Activated naive CD8-positive, alpha-beta T cell treated with anti-CD3 and anti-CD28 coated beads, Interleukin-2, amount 10 ng/mL, durations not matched to agents 7 days and 5 days (primary cell): Measurements from ENCODE around the gene PTPRM. TPM values are rescaled to one million over a fixed set of nuclear protein-coding genes. Genes with fewer than 3 reads are reported as not detected.

Experiments
- ATAC-seq: fragments of 150-1000 bp; cut with Tn5 transposase; one replicate; pipeline ENCODE4 v1.10.0; 2021; ENCODE audit warnings: low read depth, moderate library complexity
- POLR2A ChIA-PET: fragments of 350-600 bp; sonication (Branson Sonifier 250); formaldehyde crosslinking; loops from one replicate; lab custom pipeline; 2021; ENCODE audit warnings: antibody characterized with exemption; lab: Charles Lee
- DNase-seq: peaks from one replicate; pipeline ENCODE4 v3.0.0; 2021
- H3K27ac Mint-ChIP-seq: one replicate; pipeline ENCODE4 v1.8.0; 2022; ENCODE audit warnings: mild to moderate bottlenecking, mixed read lengths
- H3K27me3 Mint-ChIP-seq: one replicate; pipeline ENCODE4 v1.8.0; 2022; ENCODE audit warnings: mild to moderate bottlenecking, moderate library complexity, mixed read lengths
- H3K36me3 Mint-ChIP-seq: one replicate; pipeline ENCODE4 v1.8.0; 2021; ENCODE audit warnings: mild to moderate bottlenecking, mixed read lengths
- H3K4me1 Mint-ChIP-seq: one replicate; pipeline ENCODE4 v1.8.0; 2021; ENCODE audit warnings: mixed read lengths
- H3K4me3 Mint-ChIP-seq: one replicate; pipeline ENCODE4 v1.8.0; 2022; ENCODE audit warnings: mild to moderate bottlenecking, moderate library complexity, mixed read lengths
- H3K9me3 Mint-ChIP-seq: one replicate; pipeline ENCODE4 v1.8.0; 2021; ENCODE audit warnings: mixed read lengths
- total RNA-seq, 2 experiments: library from RNA; stranded (reverse); gene quantifications; one replicate each; pipeline ENCODE4 v1.2.3, GENCODE V29; 2021

The PTPRM gene
- total RNA-seq, 2 experiments from 2014 or later, result 6.5 to 6.6 TPM

- ATAC-seq, result no peak
- H3K27me3 Mint-ChIP-seq, result no peaks in the 10 kb centered on the region
Measured at GRCh38 chr18:7766346-7766745, 199.2 kb downstream of the PTPRM start.

DNA sequence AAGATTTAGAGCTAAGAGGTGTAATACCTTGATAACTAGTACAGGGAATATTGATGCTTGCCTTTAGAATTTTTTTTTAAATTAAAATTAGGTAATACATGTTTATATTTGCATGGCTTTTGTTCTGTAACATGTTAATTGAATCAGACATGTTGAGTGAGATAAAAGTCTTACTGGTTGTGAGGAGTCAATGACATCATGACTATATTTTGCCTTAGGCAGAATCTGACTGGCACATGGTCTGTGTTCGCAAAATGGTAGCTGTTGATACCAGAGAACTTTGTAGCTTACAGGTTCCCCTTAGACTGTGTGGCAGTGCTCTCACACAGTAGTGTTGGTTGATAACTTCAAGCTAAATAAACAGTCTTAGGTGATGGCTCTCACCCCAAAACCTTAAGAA, 199.7 kb downstream of the PTPRM start:
- DNase-seq, result no peak
- POLR2A ChIA-PET, result no interaction called here
- no peaks in the 10 kb centered on the region for H3K36me3 Mint-ChIP-seq
- ATAC-seq, result no peak
- H3K4me3 Mint-ChIP-seq, result no peak overlapping the region
- no peak overlapping the region for H3K27ac Mint-ChIP-seq
- H3K4me1 Mint-ChIP-seq, result no peaks in the 10 kb centered on the region
- no peaks in the 10 kb centered on the region for H3K9me3 Mint-ChIP-seq
- H3K27me3 Mint-ChIP-seq, result no peaks in the 10 kb centered on the region

More at GRCh38 chr18:7766346-7766745, 199.2 kb downstream of the PTPRM start:
- H3K9me3 Mint-ChIP-seq, result no peaks in the 10 kb centered on the region
- no peak overlapping the region for H3K27ac Mint-ChIP-seq
- POLR2A ChIA-PET, result no interaction called here
- no peak overlapping the region for H3K4me3 Mint-ChIP-seq
- no peak for DNase-seq
- H3K4me1 Mint-ChIP-seq, result no peaks in the 10 kb centered on the region
- H3K36me3 Mint-ChIP-seq, result no peaks in the 10 kb centered on the region

- H3K4me1 Mint-ChIP-seq, result no peaks in the 10 kb centered on the region
- no peak for ATAC-seq
- H3K9me3 Mint-ChIP-seq, result no peaks in the 10 kb centered on the region
- POLR2A ChIA-PET, result no interaction called here
- peaks cover 2% of the 10 kb centered on the region for H3K27me3 Mint-ChIP-seq
- no peak overlapping the region for H3K27ac Mint-ChIP-seq
- H3K36me3 Mint-ChIP-seq, result no peaks in the 10 kb centered on the region
- DNase-seq, result no peak
- no peak overlapping the region for H3K4me3 Mint-ChIP-seq
Measured at GRCh38 chr18:7770908-7771307, 203.8 kb downstream of the PTPRM start.

GRCh38 chr18:7772510-7772888, 205.4 kb downstream of the PTPRM start:
- Mint-ChIP-seq H3K27me3 (peaks cover 2% of the 10 kb centered on the region), H3K9me3 (no peaks in the 10 kb centered on the region), H3K4me3 (no peak overlapping the region), H3K27ac (no peak overlapping the region), H3K36me3 (no peaks in the 10 kb centered on the region), H3K4me1 (no peaks in the 10 kb centered on the region)
- DNase-seq (no peak), ATAC-seq (no peak)
- POLR2A ChIA-PET, result no interaction called here

DNA sequence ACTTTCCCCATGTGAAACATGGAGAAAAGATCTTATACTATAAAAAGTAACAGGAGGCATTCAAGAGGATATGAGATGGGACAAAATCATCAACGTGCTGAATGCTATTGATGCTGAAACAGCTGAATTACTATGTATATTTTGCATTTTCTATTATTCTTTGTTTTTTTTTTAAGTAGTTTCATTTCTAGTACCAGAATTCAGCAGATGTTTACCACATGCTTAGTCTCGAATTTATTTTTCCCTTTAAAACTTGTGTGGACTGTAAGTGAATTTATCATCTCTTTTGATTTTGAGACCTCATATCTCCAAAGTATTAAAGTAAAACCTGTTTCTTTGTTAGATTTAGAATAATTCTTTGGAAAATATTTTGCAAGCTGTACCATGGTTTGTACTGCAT, 205.8 kb downstream of the PTPRM start:
- no peak overlapping the region for H3K4me3 Mint-ChIP-seq
- H3K36me3 Mint-ChIP-seq, result no peaks in the 10 kb centered on the region
- H3K9me3 Mint-ChIP-seq, result no peaks in the 10 kb centered on the region
- peaks cover 2% of the 10 kb centered on the region for H3K27me3 Mint-ChIP-seq
- no peak for ATAC-seq
- DNase-seq, result no peak
- H3K4me1 Mint-ChIP-seq, result no peaks in the 10 kb centered on the region
- H3K27ac Mint-ChIP-seq, result no peak overlapping the region
- POLR2A ChIA-PET, result no interaction called here

DNA sequence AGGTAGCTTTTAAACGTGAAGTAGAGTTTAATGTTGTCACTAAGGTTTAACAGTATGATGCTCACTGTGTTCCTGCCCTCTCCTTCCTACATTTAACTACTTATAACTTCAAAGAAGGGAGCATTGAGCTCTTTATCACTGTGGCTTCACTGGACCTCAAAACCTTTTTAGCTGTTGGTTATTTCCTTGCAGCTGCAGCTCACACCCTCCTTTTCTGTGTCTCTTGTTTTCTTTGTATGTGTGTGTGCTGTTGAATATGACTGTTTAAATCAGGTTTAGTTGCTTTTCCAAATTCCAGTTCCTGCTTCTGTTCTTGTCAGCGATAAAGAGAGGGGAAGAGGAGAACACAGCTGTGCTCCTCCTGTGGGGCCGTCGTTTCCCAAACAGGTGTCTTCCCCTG, 208.0 kb downstream of the PTPRM start:
- Mint-ChIP-seq H3K27me3 (peaks cover 2% of the 10 kb centered on the region), H3K4me3 (no peak overlapping the region), H3K27ac (no peak overlapping the region), H3K4me1 (no peaks in the 10 kb centered on the region), H3K9me3 (no peaks in the 10 kb centered on the region), H3K36me3 (no peaks in the 10 kb centered on the region)
- no peak for ATAC-seq
- DNase-seq, result no peak
- POLR2A ChIA-PET, result no interaction called here

- no peaks in the 10 kb centered on the region for H3K36me3 Mint-ChIP-seq
- POLR2A ChIA-PET, result no interaction called here
- peaks cover 2% of the 10 kb centered on the region for H3K27me3 Mint-ChIP-seq
- H3K9me3 Mint-ChIP-seq, result no peaks in the 10 kb centered on the region
- no peak overlapping the region for H3K27ac Mint-ChIP-seq
- H3K4me3 Mint-ChIP-seq, result no peak overlapping the region
- no peaks in the 10 kb centered on the region for H3K4me1 Mint-ChIP-seq
- DNase-seq (no peak), ATAC-seq (no peak)
Measured at GRCh38 chr18:7775843-7776242, 208.7 kb downstream of the PTPRM start.

DNA sequence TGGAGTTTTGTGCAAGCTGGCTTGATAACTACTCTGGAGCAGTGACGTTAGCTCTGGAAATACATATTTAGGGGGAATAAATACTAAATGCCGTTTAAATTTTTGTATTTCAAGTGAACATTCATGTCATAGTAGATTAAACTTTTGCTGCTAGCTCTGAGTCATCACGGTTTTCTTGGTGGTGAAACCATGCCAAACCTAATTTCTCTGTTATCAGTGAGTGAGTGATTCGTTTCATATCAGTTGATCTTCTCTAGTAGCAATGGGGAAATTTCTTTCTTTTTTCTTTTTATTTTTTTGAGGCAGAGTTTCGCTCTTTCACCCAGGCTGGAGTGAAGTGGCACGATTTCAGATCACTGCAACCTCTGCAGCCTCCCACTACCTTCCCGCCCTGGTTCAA, 211.1 kb downstream of the PTPRM start:
- Mint-ChIP-seq H3K4me1 (no peaks in the 10 kb centered on the region), H3K9me3 (no peaks in the 10 kb centered on the region), H3K36me3 (no peaks in the 10 kb centered on the region), H3K4me3 (no peak overlapping the region), H3K27me3 (no peaks in the 10 kb centered on the region), H3K27ac (no peak overlapping the region)
- POLR2A ChIA-PET, result no interaction called here
- ATAC-seq, result no peak
- no peak for DNase-seq

GRCh38 chr18:7779211-7779610, 212.1 kb downstream of the PTPRM start:
- no peak overlapping the region for H3K27ac Mint-ChIP-seq
- POLR2A ChIA-PET, result no interaction called here
- H3K4me3 Mint-ChIP-seq, result no peak overlapping the region
- no peaks in the 10 kb centered on the region for H3K9me3 Mint-ChIP-seq
- ATAC-seq (no peak), DNase-seq (no peak)
- no peaks in the 10 kb centered on the region for H3K27me3 Mint-ChIP-seq
- no peaks in the 10 kb centered on the region for H3K4me1 Mint-ChIP-seq
- H3K36me3 Mint-ChIP-seq, result no peaks in the 10 kb centered on the region

DNA sequence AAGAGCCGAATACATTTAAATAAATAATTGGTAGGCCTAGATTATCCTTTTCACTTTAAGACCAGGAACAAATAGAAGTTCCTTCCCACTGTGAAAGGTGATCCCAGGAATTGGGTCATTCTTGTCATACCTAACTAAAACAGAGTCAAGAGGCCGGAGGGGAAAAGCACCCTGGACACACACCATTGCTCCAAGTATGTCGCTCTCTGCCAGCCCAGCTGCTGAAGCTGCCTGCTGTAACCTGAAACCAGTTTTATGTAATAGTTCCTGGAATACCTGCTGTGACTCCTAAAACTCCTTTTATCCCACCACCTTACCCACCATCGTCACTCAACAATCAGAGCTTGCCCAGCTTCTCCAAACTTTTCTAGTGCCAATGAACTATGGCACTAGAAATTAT, 217.1 kb downstream of the PTPRM start:
- Mint-ChIP-seq H3K9me3 (no peaks in the 10 kb centered on the region), H3K4me1 (no peaks in the 10 kb centered on the region), H3K36me3 (no peaks in the 10 kb centered on the region), H3K27me3 (no peaks in the 10 kb centered on the region), H3K4me3 (no peak overlapping the region), H3K27ac (no peak overlapping the region)
- ATAC-seq (no peak), DNase-seq (no peak)
- POLR2A ChIA-PET, result no interaction called here

DNA sequence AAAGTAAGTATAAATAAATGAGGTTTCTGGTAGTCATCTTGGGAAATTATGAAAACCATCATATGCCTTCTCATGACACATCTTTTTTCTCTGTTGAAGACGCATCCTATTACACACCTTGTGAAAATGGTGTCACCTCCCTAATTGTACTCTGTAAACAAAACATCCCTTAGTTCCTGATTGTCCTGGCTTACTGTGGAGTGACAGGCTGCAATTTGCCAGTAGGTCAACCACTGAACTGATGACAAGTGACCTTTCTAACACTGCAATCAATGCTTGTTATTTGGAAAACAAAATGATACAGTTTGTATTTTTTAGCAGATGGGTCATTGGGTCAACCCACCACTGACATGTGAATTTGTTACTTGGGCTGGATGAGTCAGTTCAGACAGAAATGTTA, 219.5 kb downstream of the PTPRM start:
- Mint-ChIP-seq H3K36me3 (no peaks in the 10 kb centered on the region), H3K4me1 (no peaks in the 10 kb centered on the region), H3K27ac (no peak overlapping the region), H3K27me3 (no peaks in the 10 kb centered on the region), H3K4me3 (no peak overlapping the region), H3K9me3 (no peaks in the 10 kb centered on the region)
- ATAC-seq, result no peak
- DNase-seq, result no peak
- POLR2A ChIA-PET, result no interaction called here

DNA sequence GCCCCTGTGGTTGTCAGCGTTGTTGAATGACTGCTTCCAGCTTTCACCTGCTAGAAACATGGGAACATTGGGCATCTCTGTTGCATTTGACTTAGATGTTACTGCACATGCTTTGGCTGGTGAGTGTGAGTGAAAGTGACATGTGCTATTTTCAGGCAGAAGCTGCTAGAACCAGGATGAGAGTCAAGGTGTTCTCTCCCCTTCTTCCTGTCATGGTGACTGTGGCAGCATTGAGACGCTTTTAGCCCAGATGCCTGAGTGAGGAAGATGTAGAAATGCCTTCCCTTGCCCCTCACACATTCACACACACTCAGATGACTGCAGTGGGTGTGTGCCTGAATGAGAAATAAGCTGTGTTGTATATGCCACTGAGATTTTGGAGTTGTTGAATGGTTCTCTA, 220.2 kb downstream of the PTPRM start:
- POLR2A ChIA-PET, result no interaction called here
- no peak overlapping the region for H3K27ac Mint-ChIP-seq
- no peaks in the 10 kb centered on the region for H3K9me3 Mint-ChIP-seq
- no peaks in the 10 kb centered on the region for H3K27me3 Mint-ChIP-seq
- no peaks in the 10 kb centered on the region for H3K36me3 Mint-ChIP-seq
- no peaks in the 10 kb centered on the region for H3K4me1 Mint-ChIP-seq
- no peak overlapping the region for H3K4me3 Mint-ChIP-seq
- ATAC-seq, result no peak
- DNase-seq, result no peak

DNA sequence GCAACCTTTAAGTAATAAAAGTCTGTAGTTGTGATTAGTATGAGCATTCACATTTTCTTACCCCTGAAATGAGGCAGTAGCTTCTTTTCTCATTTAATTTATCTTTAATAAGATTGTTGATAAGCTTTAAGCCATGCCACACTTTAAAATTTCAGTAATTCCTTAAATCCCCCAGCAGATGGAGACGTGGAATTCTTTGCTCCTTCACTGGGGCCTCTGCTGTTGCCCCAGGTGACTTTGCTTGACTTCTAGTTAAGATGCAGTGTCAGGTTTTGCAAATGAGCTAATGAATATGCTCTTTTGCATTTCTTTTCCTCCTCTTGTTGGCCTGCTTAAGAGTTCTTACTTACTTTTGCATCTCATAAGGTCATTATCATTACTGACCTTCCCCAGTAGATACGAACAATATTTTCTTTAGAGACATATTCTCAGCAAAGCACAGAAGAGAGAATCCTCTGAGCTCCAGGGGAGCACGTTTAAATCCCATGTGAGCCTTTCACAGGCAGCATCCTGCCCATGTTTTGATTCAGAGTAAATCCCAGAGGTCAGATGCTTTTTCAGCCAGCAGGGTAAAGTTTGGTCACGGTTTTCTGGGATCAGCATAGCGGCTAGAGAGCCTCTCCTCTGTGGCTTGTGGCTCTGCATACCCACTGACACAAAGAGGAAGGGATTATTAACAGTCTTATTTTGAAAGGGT, 222.9 kb downstream of the PTPRM start:
- Mint-ChIP-seq H3K27me3 (no peaks in the 10 kb centered on the region), H3K36me3 (no peaks in the 10 kb centered on the region), H3K4me3 (no peak overlapping the region), H3K9me3 (no peaks in the 10 kb centered on the region), H3K27ac (no peak overlapping the region), H3K4me1 (no peaks in the 10 kb centered on the region)
- DNase-seq, result no peak
- POLR2A ChIA-PET, result no interaction called here
- no peak for ATAC-seq

GRCh38 chr18:7793100-7793499, 226.0 kb downstream of the PTPRM start:
- DNase-seq, result no peak
- Mint-ChIP-seq H3K27ac (no peak overlapping the region), H3K4me1 (no peaks in the 10 kb centered on the region), H3K9me3 (no peaks in the 10 kb centered on the region), H3K4me3 (no peak overlapping the region), H3K36me3 (no peaks in the 10 kb centered on the region), H3K27me3 (no peaks in the 10 kb centered on the region)
- POLR2A ChIA-PET, result no interaction called here
- no peak for ATAC-seq
